GM12874 (cell line): ENCODE measurements around the gene RALGDS.

Experiments used
- CTCF ChIP-seq: IDR thresholded peaks from 2 replicates; pipeline ENCODE4 v1.5.1; 2011; ENCODE audit warnings: low read depth, mild to moderate bottlenecking, control low read depth, low read length, moderate library complexity; ENCODE audit not compliant: insufficient read depth

The RALGDS gene

GRCh38 chr9:133108794-133109641, 12.0 kb downstream of the RALGDS start:
- no peak for TF ChIP-seq CTCF

GRCh38 chr9:133107961-133108793, 12.9 kb downstream of the RALGDS start:
- TF ChIP-seq CTCF: no peak

GRCh38 chr9:133107245-133107722, 13.8 kb downstream of the RALGDS start:
- no peak for TF ChIP-seq CTCF

- no peak for TF ChIP-seq CTCF
Measured at GRCh38 chr9:133106511-133107244, 14.4 kb downstream of the RALGDS start.

GRCh38 chr9:133105461-133105770, 15.6 kb downstream of the RALGDS start:
- no peak for TF ChIP-seq CTCF

- no peak for TF ChIP-seq CTCF
Measured at GRCh38 chr9:133104718-133105460, 16.2 kb downstream of the RALGDS start.
